ENCODE data around the gene RASSF1.
A peak's percentile ranks its signal among the peaks of the same experiment; 100 is the strongest.

RASSF1 gene

DNA sequence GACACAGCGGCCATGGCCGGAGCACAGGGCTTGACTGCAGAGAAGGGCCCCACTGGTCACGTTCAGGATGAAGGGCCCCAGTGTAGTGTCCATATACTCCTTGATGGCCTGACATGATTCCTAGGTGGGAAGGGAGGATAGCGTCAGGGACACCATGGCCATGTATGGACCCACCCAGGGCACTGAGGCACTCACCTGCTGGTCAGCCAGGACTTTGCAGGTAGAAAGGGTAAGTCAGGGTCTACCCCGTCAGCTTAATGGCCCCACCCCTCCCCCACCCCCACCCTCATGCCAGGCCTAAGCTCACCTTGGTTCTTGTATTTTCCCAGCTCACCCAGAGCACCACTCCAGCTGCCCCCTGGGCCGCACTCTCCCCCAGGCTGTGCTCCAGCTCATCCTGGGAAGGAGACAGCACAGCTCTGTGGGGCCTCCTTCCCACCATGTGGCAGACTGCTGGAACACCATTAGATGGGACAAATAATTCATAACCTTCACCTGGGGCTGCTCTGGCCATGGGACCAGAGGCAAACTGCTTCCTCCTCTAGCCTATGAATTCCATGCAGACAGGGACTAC, 39.9 kb downstream of the RASSF1 start:
- DNase-seq (ENCODE audit: low read depth in 2 of 2) = no peak

GRCh38 chr3:50299929-50300680, 40.5 kb downstream of the RASSF1 start:
- DNase-seq (ENCODE audit: low read depth in 2 of 2) = no peak

- no peak for DNase-seq (ENCODE audit: low read depth in 2 of 2)
Measured at GRCh38 chr3:50299638-50299928, 41.1 kb downstream of the RASSF1 start.

GRCh38 chr3:50298836-50299637, 41.6 kb downstream of the RASSF1 start, which contains the start of the genes HYAL3 and NAA80:
TSS of gene HYAL3 (minus strand) at chr3:50299405. CDS start at chr3:50295602, 3,803 bp downstream.
TSS of gene NAA80 (minus strand) at chr3:50299405. CDS start at chr3:50297463, 1,942 bp downstream.
- DNase-seq (ENCODE audit: low read depth in 2 of 2) = peak; percentile 99

- DNase-seq (ENCODE audit: low read depth in 2 of 2) = no peak
Measured at GRCh38 chr3:50297896-50298725, 42.5 kb downstream of the RASSF1 start.

DNA sequence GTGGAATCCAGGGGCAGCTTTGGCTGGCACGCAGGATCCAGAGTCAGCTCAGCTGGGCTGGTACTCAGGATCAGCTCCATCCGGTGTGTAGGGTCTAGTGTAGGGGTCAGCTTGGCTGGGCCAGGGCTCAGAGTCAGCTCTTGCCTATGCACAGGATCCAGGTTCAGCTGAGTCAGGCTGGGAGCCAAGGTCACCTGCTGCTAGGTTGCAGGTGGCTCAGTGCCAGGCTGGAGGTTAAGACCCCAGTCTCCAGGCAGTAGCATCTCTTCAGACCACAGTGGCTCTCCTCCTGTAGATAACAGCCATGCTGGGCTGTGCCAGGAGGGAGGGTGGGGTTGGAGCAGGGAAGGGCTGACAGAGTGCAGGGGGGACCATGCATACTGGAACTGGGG, 43.3 kb downstream of the RASSF1 start:
- DNase-seq (ENCODE audit: low read depth in 2 of 2) = no peak

DNA sequence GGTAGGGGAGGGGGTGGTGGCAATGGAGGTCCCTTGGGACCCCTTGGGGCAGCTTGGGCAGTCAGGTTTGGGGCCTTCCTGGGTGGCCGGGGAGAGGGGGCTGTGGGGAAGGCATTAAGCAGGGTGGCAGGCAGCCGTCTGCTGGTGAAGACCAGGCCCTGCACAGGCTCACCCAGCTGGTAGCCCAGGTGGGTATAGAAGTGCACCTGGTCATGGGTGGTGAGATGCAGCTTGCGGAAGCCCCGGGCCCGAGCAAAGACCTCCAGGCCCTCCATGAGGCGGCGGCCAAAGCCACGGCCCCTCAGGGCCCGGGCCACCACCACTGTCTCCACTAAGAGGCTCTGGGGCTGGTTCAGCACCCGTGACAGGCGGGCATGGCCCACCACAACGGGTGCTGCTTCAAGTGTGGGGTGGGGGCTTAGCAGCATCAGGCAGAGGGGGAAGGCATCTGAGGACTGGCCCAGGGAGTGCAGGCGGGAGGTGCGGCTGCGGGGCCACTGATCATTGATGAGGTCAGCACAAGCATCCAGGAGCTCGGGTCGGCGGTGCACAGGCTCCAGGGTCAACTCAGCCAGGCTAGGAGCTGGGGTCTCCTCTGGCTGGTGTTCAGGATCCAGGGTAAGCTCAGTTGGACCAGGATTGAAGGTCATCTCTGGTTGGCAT, 43.8 kb downstream of the RASSF1 start:
- DNase-seq (ENCODE audit: low read depth in 2 of 2) = no peak

GRCh38 chr3:50295553-50296431, 44.8 kb downstream of the RASSF1 start:
- no peak for DNase-seq (ENCODE audit: low read depth in 2 of 2)

- DNase-seq (ENCODE audit: low read depth in 2 of 2) = no peak
Measured at GRCh38 chr3:50294492-50295403, 45.9 kb downstream of the RASSF1 start.

- DNase-seq (ENCODE audit: low read depth in 2 of 2) = no peak
Measured at GRCh38 chr3:50294089-50294488, 46.5 kb downstream of the RASSF1 start.

DNA sequence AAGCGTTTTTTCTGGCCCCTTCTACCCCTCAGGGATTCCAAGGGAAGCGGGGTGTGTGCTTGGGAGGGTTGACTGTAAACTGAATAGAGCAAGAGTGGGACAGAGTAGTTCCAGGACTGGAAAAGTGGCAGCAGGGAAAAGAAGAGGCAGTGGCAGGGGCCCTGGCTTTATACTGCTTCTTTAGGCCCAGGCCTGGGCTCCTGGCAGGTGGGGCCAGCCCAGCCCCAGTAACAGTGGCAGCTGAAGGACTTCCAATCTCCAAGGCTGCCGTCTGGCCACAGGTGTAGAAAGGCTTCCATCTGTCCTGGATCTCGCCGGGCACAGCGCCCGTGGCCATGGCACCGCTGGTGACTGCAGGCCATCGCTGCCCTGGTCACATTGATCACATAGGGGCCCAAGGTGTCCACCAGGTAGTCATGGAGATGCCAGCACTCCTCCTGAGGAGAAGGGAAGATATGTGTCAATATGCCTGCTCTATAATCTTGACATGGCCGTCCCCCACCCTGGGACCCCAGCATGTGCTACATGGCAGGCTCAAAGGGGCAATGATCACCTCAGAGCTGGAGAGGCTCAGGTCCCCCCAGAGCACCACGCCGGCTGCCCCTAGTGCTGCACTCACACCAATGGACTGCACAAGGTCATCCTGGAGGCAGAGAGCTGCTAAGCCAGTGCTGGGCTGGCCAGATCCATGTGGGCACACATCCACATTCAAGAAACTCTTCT, 47.4 kb downstream of the RASSF1 start:
- no peak for DNase-seq (ENCODE audit: low read depth in 2 of 2)

- DNase-seq (ENCODE audit: low read depth in 2 of 2) = peak; percentile 86 to 93
Measured at GRCh38 chr3:50292159-50293078, 48.2 kb downstream of the RASSF1 start, which contains the start of gene IFRD2. TSS of gene IFRD2 (minus strand) at chr3:50292429. CDS start at chr3:50292274, 155 bp downstream.

- DNase-seq (ENCODE audit: low read depth in 2 of 2) = no peak
Measured at GRCh38 chr3:50290161-50290641, 50.4 kb downstream of the RASSF1 start.

DNA sequence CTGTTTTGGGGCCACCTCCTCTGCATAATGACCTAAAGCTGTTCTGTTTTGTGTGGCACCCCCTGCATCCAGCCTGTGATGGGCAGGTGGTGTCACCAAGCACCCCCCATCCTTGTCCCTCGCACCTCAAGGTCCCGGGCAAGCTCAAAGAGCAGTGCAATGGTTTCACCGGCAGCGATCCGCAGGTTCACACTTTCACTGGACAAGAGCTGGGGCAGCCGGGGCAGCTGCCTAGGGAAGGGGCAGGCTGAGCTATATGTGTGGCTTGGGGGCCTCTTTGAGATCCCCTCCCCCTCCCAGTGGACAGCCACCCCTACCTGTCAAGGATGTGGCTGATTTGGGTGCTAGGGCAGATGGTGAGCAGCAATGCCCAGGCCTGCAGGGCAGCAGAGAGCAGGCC, 51.5 kb downstream of the RASSF1 start:
- no peak for DNase-seq (ENCODE audit: low read depth in 2 of 2)

- DNase-seq (ENCODE audit: low read depth in 2 of 2) = no peak
Measured at GRCh38 chr3:50288387-50289007, 52.1 kb downstream of the RASSF1 start.

DNA sequence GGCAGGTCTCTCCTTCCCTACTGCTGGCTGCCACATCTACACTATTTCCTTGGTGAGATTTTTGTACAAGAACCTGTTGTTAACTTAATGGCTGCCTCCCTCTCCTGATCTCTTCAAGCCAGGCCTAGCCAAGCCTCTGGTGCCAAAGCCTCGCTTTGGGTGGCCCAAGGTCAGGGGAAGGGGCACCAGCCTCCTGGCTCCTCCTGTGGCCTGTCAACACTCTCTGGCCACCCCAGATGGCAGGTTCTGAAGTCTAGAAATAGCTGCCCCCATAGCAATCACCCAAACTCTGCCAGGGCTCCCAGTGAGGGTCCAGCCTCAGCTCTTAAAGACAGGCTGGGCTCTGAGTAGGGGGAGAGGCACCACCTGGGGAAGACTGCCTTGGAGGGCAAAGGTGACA, 53.4 kb downstream of the RASSF1 start:
- no peak for DNase-seq (ENCODE audit: low read depth in 2 of 2)

Data from activated CD4-positive, alpha-beta T cell treated with anti-CD3 and anti-CD28 coated beads for 24 hours (primary cell).